Measurements from ENCODE around the gene EDEM3.

- TF ChIP-seq CTCF (IDR thresholded peaks at IDR 0.05) = no peak
- no peak for TF ChIP-seq POLR2A (IDR thresholded peaks at IDR 0.05)
- no peak for TF ChIP-seq EP300 (IDR thresholded peaks at IDR 0.05)
Measured at GRCh38 chr1:184757406-184757805, 2.7 kb upstream of the EDEM3 start.
